Erythroblast (primary cell): ENCODE results near the gene MESP2.

Experiments
- GATA1 ChIP-seq: IDR thresholded peaks from 2 replicates; pipeline ENCODE4 v1.6.1; 2011; ENCODE audit warnings: low read depth, mild to moderate bottlenecking, control low read depth, low read length, moderate library complexity
- POLR2A ChIP-seq: IDR thresholded peaks from 2 replicates; pipeline ENCODE4 v1.6.1; 2011; ENCODE audit warnings: mild to moderate bottlenecking, low read length

DNA sequence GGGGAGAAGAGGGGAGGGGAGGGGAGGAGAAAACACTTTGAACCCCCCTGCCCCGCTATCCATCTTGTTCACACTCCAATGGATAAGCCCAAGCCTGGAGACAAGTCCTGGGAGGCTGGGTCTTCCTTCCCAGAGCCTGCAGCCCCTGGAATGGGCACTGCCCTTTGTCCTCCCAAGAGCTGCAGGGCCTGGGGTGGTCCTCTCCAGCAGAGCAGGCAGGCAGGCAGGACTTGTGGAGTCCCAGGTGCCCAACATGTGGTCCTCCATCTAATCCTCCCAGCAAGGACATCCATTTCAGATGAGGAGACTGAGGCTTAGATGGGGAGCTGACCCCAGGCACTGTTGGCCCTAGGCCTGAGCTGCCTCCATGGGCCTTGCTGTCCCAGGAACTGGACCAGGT lies 10.4 kb upstream of the MESP2 start:
- TF ChIP-seq POLR2A (no peak), GATA1 (no peak)
